Gastroesophageal sphincter (tissue), 3 donors: ENCODE results near the gene FLVCR1.

Experiments
- CTCF ChIP-seq, 4 experiments: fragments of 200-600 bp in 2 of 4; fragments of 450-650 bp in 2 of 4; sonication (generic) in 1 of 4; IDR thresholded peaks; one replicate each; pipeline ENCODE4 v1.5.1; 2017 to 2019; ENCODE audit warnings: antibody characterized with exemption in 4 of 4, mild to moderate bottlenecking in 2 of 4, moderate library complexity in 2 of 4
- POLR2A ChIP-seq, 2 donors: fragments of 450-650 bp; IDR thresholded peaks; one replicate each; pipeline ENCODE4 v1.6.1; 2017; ENCODE audit warnings: antibody characterized with exemption in 2 of 2, mild to moderate bottlenecking in 2 of 2, moderate library complexity in 1 of 2

- TF ChIP-seq POLR2A (IDR thresholded peaks at IDR 0.05) (no peak), CTCF (IDR thresholded peaks at IDR 0.05) (no peak)
Measured at GRCh38 chr1:212942679-212943392, 84.8 kb downstream of the FLVCR1 start.
